HG03095 (cell line): Measurements from ENCODE around the gene ADGRG3.

Source experiments
- ATAC-seq: cut with Tn5 transposase; IDR thresholded peaks from one replicate; pipeline ENCODE4 v1.9.1; 2021; ENCODE audit warnings: moderate library complexity; ENCODE audit not compliant: unreplicated experiment

Gene ADGRG3

DNA sequence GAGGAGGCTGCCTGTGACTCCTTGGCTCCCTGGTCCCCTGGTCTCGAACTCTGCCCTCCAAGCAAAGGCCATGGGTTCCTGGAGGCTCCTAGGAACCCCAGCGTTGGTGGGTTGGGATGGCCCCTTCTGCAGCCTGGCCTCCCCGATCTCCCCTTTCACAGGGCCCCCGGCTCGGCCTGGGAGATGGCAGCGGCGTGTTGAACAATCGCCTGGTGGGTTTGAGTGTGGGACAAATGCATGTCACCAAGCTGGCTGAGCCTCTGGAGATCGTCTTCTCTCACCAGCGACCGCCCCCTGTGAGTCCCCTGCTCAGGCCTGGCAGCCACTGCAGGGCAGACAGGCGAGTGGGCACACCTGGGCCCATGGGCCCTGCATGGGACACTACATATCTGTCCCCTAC is 10.9 kb downstream of the ADGRG3 start:
- no peak for ATAC-seq

- ATAC-seq: no peak
These were observed 11.8 kb downstream of the ADGRG3 start for GRCh38 chr16:57679767-57680482.

DNA sequence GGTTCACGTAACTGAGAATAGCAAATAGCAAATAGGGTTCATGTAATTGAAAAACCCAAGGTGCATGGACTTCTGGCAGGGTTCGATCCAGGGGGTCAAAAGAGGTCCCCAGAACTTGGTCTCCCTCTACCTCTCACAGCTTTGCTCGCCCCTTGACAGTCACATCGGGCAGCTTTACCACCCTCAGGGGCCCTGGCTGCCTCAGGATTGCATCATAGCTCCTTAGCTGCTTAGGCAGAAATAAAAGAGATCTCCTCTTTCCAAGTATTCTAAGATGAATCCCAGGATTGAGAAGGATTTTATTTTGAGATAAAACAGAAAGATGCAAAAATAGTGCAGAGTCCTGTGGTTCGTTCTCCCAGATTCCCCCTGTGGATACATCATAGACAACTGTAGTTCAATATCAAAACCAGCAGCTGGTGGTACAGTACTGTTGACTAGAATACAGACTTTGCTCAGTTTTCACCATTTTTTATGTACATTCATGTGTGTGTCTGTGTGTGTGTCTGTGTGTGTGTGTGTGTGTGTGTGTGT is 12.8 kb downstream of the ADGRG3 start:
- no peak for ATAC-seq

GRCh38 chr16:57681950-57682728 is 14.0 kb downstream of the ADGRG3 start:
- ATAC-seq: no peak

DNA sequence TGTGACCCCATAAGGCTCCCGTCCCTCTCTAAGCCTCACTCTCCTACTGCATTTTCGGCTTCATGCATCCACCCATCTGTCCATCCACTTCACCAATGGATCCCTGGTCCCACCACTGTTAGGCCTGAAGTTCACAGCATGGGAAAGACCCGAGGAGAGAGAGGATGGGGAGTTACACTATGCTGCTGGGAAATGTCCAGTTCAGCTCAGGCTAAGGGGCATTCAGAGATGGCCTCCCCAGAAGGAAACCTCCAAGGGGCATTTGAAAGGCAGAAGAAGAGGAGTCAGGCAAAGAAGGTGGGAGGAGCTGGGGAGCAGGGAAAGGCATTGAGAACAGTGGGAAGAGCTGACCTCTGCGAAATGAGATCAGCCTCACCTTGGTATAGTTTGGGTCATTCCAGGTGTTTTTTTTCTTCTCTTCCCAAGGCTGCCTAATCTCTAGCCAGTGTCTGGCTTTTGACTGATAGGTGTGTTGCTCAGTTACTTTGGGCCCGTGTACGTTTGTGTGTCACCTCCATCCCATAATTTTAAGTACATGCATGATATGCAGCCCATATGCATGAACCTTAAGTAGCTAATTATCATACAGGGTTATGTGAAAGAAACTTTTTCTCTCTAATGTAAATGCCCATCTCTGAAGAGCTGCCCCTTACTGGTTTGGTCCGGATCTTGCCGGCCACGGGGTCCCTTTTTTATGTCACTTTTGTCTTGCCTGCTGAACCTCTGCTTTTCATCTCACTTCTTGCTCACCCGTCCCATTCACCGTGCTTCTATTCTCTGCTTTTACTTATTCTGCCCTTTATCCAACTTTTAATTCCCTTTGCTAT is 14.9 kb downstream of the ADGRG3 start:
- ATAC-seq: no peak

GRCh38 chr16:57683636-57684545 is 15.8 kb downstream of the ADGRG3 start:
- ATAC-seq: no peak

- no peak for ATAC-seq
These were observed 16.7 kb downstream of the ADGRG3 start for GRCh38 chr16:57684626-57685358.

DNA sequence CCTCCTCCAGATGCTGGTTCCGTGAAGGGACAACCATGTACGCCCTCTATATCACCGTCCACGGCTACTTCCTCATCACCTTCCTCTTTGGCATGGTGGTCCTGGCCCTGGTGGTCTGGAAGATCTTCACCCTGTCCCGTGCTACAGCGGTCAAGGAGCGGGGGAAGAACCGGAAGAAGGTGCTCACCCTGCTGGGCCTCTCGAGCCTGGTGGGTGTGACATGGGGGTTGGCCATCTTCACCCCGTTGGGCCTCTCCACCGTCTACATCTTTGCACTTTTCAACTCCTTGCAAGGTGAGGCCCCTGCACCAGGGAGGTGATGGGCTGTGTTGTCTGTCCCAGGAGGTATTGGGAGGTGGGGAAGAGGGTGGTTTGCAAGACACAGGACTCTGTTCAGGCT is 17.5 kb downstream of the ADGRG3 start:
- ATAC-seq: no peak

DNA sequence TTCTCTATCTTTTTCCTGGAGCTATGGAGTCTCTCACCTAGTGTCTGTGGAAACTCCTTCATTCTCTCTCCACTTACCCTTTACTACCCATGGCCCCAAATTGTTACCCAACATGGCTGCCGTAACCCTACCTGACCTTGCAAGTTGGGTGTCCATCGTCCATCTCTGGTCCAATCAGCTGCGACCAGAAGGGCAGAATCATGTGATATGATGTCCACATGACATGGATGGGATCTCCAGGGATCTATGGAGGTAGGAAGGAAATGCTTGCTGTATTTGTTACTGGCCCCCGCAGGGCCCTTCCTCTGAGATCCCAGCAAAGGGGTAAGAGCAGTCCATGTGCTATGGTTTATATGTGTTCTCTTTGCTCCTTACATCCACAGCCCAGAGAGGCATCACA is 18.5 kb downstream of the ADGRG3 start:
- ATAC-seq: no peak

GRCh38 chr16:57687363-57687929 is 19.3 kb downstream of the ADGRG3 start:
- no peak for ATAC-seq

DNA sequence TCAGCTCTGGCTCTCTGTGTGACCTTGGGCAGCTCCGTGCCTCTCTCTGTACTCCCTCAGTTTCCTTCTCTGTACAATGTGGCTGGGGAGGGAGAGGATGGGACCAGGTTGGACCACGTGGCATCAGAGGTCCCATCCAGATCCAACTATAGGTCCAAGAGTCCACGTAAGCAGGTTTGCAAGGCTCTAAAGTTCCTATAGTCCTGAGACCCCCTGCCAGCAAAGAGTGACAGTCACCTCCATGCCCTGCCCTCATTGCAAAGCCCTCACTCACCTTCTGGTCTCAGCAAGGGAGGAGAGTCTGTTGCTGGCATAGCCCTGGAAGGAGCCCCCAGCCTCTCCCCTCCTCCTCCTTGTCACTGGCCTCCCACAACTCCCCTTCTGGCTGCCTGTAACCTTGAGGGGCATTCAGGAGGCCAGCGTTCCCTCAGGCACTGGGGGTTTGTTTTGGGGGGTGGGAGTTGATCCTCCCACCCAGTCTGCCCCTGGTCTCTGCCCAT is 20.4 kb downstream of the ADGRG3 start:
- ATAC-seq: no peak

- ATAC-seq: no peak
These were observed 21.1 kb downstream of the ADGRG3 start for GRCh38 chr16:57688987-57689761.

DNA sequence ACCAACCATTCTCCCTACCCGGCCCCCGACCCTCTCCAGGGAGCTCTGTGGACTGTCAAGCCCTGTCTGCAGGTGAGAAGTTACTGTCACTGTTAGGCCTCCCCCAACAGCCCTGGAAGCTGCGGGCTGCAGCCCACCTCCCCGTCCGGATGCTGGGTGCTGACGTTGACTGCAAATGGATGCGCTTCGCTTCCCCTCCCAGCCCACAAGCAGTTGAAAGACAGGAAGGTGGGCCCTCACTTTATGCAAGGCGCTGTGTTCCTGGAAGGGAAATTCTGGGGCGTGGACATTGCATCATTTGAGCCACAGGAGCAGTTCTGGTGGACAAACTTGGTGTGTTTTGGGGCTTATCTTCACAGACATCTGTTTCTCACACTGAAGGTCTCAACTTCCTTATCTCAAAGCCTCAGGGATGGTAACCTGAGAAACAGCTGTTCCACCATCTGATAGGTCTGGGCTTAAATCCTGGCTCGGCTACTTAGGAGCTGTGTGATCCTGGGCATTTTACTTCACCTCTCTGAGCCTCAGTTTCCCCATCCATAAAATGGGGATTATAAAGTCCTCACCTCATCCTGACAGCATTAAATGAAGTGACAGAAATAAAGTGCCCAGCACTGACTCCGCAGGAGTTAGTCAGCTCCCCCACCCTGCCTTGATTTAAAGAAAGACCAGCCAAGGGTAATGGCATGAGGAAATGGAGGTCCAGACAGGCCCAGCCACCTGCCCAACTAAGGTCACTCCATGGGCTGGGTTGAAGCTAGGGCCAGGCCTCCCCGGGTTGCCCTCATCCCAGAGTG is 21.9 kb downstream of the ADGRG3 start:
- ATAC-seq: peak; percentile 80

DNA sequence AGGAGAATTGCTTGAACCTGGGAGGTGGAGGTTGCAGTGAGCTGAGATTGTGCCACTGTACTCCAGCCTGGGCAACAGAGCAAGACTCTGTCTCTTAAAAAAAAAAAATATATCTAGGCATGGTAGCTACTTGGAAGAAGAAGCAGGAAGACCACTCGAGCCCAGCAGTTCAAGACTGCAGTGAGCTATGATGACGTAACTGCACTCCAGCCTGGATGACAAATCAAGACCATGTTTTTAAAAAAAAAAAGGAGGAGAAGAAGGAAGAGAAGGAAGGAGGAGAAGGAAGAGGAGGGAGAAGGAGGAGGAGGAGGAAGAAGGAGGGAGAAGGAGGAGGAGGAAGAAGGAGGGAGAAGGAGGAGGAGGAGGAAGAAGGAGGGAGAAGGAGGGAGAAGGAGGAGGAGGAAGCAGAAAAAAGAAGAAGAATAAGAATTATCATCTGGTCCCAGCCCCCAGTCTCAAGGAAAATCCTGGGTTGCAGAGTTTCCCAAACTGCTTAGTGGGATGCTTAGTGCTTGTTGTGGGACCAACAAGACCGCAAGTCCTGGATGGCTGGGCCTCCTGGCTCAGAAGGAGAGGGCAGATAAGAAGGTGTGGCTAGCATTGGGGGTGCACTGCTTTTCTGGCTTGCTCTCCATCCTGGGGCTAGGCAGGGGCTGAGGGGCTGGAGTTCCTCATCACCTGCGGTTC is 22.8 kb downstream of the ADGRG3 start:
- ATAC-seq: no peak

DNA sequence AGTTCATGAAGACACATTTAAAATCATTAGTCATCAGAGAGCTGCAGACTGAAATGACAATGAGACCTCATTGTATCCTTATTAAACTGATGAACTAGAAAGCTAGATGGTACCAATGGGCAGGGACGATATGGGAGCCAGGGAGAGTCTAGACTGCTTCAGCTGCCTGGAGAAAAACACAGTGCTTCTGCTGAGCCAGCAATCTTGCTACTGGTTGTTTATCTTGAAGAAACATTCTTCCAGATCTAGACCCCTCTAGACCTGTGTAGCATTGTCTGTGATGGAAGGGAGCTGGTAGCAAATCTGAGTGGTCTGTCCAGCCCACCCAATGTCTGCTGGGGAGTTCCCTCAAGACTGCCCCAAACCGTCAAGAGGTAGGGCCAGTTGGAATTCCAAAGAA is 24.5 kb downstream of the ADGRG3 start:
- no peak for ATAC-seq

DNA sequence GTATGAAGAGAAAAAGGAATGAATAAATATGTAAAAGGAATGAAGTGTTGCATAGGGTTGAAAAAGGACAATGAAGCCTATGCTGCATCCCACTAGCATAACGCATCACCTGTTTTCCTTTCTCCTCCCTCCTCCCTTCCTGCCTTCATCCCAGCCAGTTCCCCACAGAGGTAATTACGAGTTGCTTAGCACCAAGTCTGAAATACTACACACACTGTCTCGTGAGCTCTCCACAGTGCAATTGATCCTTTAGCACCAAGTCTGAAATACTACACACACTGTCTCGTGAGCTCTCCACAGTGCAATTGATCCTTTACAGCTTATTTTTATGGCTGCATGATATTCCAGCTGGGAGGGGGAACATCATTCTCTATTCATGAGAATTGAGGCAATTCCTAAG is 25.4 kb downstream of the ADGRG3 start:
- no peak for ATAC-seq

GRCh38 chr16:57694231-57694724 is 26.2 kb downstream of the ADGRG3 start:
- no peak for ATAC-seq
